Esophagus muscularis mucosa (tissue), 4 donors: ENCODE results near the gene CNGA4. TPM values are rescaled to one million over a fixed set of nuclear protein-coding genes. Genes with fewer than 3 reads are reported as not detected.
A peak's percentile ranks its signal among the peaks of the same experiment; 100 is the strongest.

Experiments used
- DNase-seq: peaks from one replicate; pipeline ENCODE4 v3.0.0-alpha.2; 2017; ENCODE audit errors: extremely low spot score
- H3K27ac ChIP-seq, 4 donors: fragments of 200-600 bp; sonication (generic); replicated peaks in 1 of 4; 1 replicate in 3 of 4; 2 replicates in 1 of 4; pipeline ENCODE4 v1.5.1; 2016 to 2019; ENCODE audit warnings: mild to moderate bottlenecking in 1 of 4
- H3K27me3 ChIP-seq, 4 donors: fragments of 200-600 bp; sonication (generic); one replicate each; pipeline versions ENCODE4 v1.5.1 to v1.6.0; 2016 to 2019
- H3K36me3 ChIP-seq, 4 donors: fragments of 200-600 bp; sonication (generic); one replicate each; pipeline ENCODE4 v1.5.1; 2016 to 2019
- H3K4me1 ChIP-seq, 4 donors: fragments of 200-600 bp; sonication (generic); one replicate each; pipeline ENCODE4 v1.5.1; 2016 to 2019
- H3K4me3 ChIP-seq, 4 donors: fragments of 200-600 bp; sonication (generic); 1 replicate in 2 of 4; 2 replicates in 2 of 4; pipeline ENCODE4 v1.5.1; 2016 to 2019; ENCODE audit warnings: mild to moderate bottlenecking in 4 of 4, moderate library complexity in 1 of 4
- H3K9me3 ChIP-seq, 4 donors: fragments of 200-600 bp; sonication (generic); 1 replicate in 3 of 4; 2 replicates in 1 of 4; pipeline ENCODE4 v1.5.1; 2016 to 2019
- EP300 ChIP-seq: sonication (generic); formaldehyde crosslinking; IDR thresholded peaks from one replicate; pipeline ENCODE4 v1.6.1; 2017; ENCODE audit warnings: antibody characterized with exemption
- POLR2A ChIP-seq: fragments of 450-650 bp; IDR thresholded peaks from one replicate; pipeline ENCODE4 v1.6.1; 2017; ENCODE audit warnings: antibody characterized with exemption, moderate library complexity, mild to moderate bottlenecking, low read depth
- POLR2AphosphoS5 ChIP-seq, 2 donors: sonication (generic); formaldehyde crosslinking; IDR thresholded peaks; one replicate each; pipeline ENCODE4 v1.6.1; 2017; ENCODE audit warnings: antibody characterized with exemption in 2 of 2
- WGBS: methylation state at CpG from one replicate; pipeline ENCODE4 v1.1.5; 2018; 5-methylcytosine and 5-hydroxymethylcytosine counted together
- intact Hi-C: fragments of 100-400 bp; cut with DNase I; formaldehyde crosslinking; loops from one replicate; pipeline ENCODE4 v1.15.1; 2023
- total RNA-seq, 4 donors: library from RNA; depleted of rRNA; stranded (reverse); fragments of >200 nt; gene quantifications; one replicate each; pipeline versions ENCODE4 v1.1.0 to v1.2.1, GENCODE V29; 2016
- TF ChIP-seq, protein P1 (sequence below), 3 experiments: fragments of 200-600 bp in 2 of 3; fragments of 450-650 bp in 1 of 3; sonication (generic) in 2 of 3; IDR thresholded peaks; one replicate each; pipeline ENCODE4 v1.5.1; 2017 to 2019; ENCODE audit warnings: antibody characterized with exemption in 3 of 3, mild to moderate bottlenecking in 2 of 3, moderate library complexity in 1 of 3

The CNGA4 gene
- total RNA-seq, 4 donors from 2014 or later = not detected

DNA sequence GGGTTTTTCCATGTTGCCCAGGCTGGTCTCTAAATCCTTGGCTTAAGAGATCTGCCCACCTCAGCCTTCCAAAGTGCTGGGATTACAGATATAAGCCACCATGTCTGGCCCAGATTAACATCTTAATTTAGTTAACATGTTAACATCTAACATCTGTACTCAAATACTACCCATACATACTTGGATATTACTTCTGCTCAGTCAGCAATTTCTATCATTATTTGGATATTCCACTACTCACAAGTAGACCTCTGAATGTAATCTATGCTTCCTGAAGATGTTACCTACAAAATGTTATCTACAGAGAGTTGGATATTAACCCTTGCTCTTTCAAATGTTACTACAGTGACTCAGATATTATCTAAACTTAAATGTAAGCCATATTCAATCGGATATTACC, 24.8 kb downstream of the CNGA4 start:
- TF ChIP-seq POLR2A = no peak
- no peak for TF ChIP-seq EP300
- TF ChIP-seq POLR2AphosphoS5 (IDR thresholded peaks at IDR 0.05) = no peak
- TF ChIP-seq, protein P1, sequence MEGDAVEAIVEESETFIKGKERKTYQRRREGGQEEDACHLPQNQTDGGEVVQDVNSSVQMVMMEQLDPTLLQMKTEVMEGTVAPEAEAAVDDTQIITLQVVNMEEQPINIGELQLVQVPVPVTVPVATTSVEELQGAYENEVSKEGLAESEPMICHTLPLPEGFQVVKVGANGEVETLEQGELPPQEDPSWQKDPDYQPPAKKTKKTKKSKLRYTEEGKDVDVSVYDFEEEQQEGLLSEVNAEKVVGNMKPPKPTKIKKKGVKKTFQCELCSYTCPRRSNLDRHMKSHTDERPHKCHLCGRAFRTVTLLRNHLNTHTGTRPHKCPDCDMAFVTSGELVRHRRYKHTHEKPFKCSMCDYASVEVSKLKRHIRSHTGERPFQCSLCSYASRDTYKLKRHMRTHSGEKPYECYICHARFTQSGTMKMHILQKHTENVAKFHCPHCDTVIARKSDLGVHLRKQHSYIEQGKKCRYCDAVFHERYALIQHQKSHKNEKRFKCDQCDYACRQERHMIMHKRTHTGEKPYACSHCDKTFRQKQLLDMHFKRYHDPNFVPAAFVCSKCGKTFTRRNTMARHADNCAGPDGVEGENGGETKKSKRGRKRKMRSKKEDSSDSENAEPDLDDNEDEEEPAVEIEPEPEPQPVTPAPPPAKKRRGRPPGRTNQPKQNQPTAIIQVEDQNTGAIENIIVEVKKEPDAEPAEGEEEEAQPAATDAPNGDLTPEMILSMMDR (IDR thresholded peaks at IDR 0.05) = no peak
- no peaks in the 10 kb centered on the region for H3K9me3 ChIP-seq
- no peak for DNase-seq
- peaks cover 0 to 24% (median 17%) of the 10 kb centered on the region in 4 donors for H3K27me3 ChIP-seq
- peaks cover 12 to 16% (median 15%) of the 10 kb centered on the region in 4 donors for H3K4me1 ChIP-seq
- H3K4me3 ChIP-seq = no peak overlapping the region
- 100% methylated on average over 1 of the region's 1 CpG for WGBS
- intact Hi-C loops = no loop called here
- H3K36me3 ChIP-seq = no peaks in the 10 kb centered on the region
- H3K27ac ChIP-seq = no peak overlapping the region

DNA sequence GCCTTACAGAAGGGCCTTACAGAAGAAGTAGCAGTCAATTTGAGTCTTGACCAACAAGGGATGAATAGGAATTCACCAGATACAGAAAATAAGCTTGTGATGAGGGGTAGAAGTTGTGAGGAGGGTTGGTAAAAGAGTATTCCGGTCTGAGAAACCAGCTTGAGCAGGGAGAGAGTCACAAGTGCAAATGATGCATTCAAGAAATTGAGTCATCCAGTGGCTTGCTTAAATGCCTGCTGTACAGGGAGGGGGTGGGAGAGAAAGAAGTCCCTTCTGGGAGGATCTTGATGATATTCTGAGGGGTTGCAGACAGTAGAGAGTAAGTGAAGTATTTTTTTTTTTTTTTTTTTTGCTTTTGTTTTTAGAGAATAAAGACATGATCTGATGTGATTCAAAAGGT, 29.9 kb downstream of the CNGA4 start:
- no peak overlapping the region for H3K4me3 ChIP-seq
- peaks cover 0 to 16% (median 0%) of the 10 kb centered on the region in 4 donors for H3K27me3 ChIP-seq
- no peaks in the 10 kb centered on the region for H3K9me3 ChIP-seq
- no peaks in the 10 kb centered on the region for H3K36me3 ChIP-seq
- no peak for DNase-seq
- intact Hi-C loops = no loop called here
- no peak overlapping the region for H3K27ac ChIP-seq
- 88% methylated on average over 1 of the region's 1 CpG for WGBS
- TF ChIP-seq POLR2AphosphoS5 (IDR thresholded peaks at IDR 0.05) (no peak), EP300 (no peak), POLR2A (no peak)
- TF ChIP-seq, protein P1 (IDR thresholded peaks at IDR 0.05) = no peak
- peaks cover 0 to 9% (median 8%) of the 10 kb centered on the region in 4 donors for H3K4me1 ChIP-seq

DNA sequence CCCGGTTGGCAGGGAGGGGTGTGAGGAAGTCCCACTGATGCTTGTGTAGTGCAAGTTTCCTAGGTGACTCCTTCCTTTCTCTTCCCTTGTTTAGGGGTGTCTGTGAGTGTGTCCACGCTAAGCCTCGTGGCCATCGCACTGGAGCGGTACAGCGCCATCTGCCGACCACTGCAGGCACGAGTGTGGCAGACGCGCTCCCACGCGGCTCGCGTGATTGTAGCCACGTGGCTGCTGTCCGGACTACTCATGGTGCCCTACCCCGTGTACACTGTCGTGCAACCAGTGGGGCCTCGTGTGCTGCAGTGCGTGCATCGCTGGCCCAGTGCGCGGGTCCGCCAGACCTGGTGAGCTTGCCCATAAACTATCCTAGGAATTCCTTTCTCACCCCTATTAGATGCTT, 31.1 kb downstream of the CNGA4 start:
- intact Hi-C loops = no loop called here
- Histone ChIP-seq H3K9me3 (no peaks in the 10 kb centered on the region), H3K36me3 (no peaks in the 10 kb centered on the region), H3K27me3 (peaks cover 0 to 16% (median 0%) of the 10 kb centered on the region in 4 donors), H3K27ac (no peak overlapping the region), H3K4me3 (no peak overlapping the region), H3K4me1 (peaks cover 0 to 9% (median 8%) of the 10 kb centered on the region in 4 donors)
- TF ChIP-seq POLR2AphosphoS5 (IDR thresholded peaks at IDR 0.05) (no peak), POLR2A (no peak), EP300 (no peak)
- TF ChIP-seq, protein P1 (IDR thresholded peaks at IDR 0.05) = no peak
- DNase-seq = no peak
- WGBS = 88% methylated on average over 22 of the region's 24 CpGs

DNA sequence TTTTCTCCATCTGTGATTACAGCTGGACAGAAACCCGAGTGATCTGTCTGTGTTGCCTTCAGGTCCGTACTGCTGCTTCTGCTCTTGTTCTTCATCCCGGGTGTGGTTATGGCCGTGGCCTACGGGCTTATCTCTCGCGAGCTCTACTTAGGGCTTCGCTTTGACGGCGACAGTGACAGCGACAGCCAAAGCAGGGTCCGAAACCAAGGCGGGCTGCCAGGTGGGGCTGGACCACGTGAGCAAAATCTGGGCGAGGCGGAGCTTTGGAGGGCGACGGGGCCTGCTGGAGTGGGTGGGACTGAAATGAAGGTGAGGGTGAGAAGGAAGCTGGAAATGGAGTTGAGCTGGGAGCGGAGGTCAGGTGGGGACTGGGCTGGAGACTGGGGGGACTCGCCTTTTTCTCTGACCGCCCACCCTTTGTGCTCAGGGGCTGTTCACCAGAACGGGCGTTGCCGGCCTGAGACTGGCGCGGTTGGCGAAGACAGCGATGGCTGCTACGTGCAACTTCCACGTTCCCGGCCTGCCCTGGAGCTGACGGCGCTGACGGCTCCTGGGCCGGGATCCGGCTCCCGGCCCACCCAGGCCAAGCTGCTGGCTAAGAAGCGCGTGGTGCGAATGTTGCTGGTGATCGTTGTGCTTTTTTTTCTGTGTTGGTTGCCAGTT, 31.8 kb downstream of the CNGA4 start:
- intact Hi-C loops = no loop called here
- H3K27ac ChIP-seq = no peak overlapping the region
- WGBS = 89% methylated on average over 37 of the region's 41 CpGs
- H3K4me1 ChIP-seq = peaks cover 0 to 9% (median 8%) of the 10 kb centered on the region in 4 donors
- DNase-seq = no peak
- peak overlapping the region in 1 of 4 donors; percentile 2 for H3K4me3 ChIP-seq
- H3K9me3 ChIP-seq = no peaks in the 10 kb centered on the region
- H3K27me3 ChIP-seq = peaks cover 0 to 16% (median 0%) of the 10 kb centered on the region in 4 donors
- H3K36me3 ChIP-seq = no peaks in the 10 kb centered on the region
- no peak for TF ChIP-seq EP300
- TF ChIP-seq POLR2A = no peak
- TF ChIP-seq POLR2AphosphoS5 (IDR thresholded peaks at IDR 0.05) = no peak

DNA sequence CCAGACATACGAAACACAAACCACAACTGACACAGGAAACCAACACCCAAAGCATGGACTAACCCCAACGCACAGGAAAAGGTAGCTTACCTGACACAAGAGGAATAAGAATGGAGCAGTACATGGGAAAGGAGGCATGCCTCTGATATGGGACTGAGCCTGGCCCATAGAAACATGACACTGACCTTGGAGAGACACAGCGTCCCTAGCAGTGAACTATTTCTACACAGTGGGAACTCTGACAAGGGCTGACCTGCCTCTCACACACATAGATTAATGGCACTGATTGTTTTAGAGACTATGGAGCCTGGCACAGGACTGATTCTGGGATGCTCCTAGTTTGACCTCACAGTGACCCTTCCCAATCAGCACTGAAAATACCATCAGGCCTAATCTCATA, 32.7 kb downstream of the CNGA4 start:
- intact Hi-C loops = no loop called here
- 90% methylated on average over 2 of the region's 3 CpGs for WGBS
- H3K4me3 ChIP-seq = no peak overlapping the region

More for the DNA sequence above, 32.7 kb downstream of the CNGA4 start:
- Histone ChIP-seq H3K36me3 (no peaks in the 10 kb centered on the region), H3K27me3 (peaks cover 0 to 16% (median 0%) of the 10 kb centered on the region in 4 donors), H3K27ac (no peak overlapping the region), H3K9me3 (peaks cover 0 to 3% (median 0%) of the 10 kb centered on the region in 4 donors), H3K4me1 (peaks cover 0 to 9% (median 8%) of the 10 kb centered on the region in 4 donors)
- TF ChIP-seq POLR2AphosphoS5 (IDR thresholded peaks at IDR 0.05) = no peak
- TF ChIP-seq POLR2A = no peak
- TF ChIP-seq, protein P1 (IDR thresholded peaks at IDR 0.05) = no peak
- no peak for TF ChIP-seq EP300
- no peak for DNase-seq
